Activated naive CD8-positive, alpha-beta T cell treated with anti-CD3 and anti-CD28 coated beads, Interleukin-2, amount 50 U/mL, for 24 hours (primary cell): ENCODE results near the gene ETFB.
"Not testable (repeated sequence)": the region's sequence is repeated elsewhere in the genome, so short reads cannot be mapped to it uniquely, and the experiment has no call there.

Source experiments
- ATAC-seq: fragments of 150-1000 bp; cut with Tn5 transposase; one replicate; pipeline ENCODE4 v1.10.0; 2021
- DNase-seq: peaks from one replicate; pipeline ENCODE4 v3.0.0; 2021
- H3K27ac Mint-ChIP-seq: one replicate; pipeline ENCODE4 v1.8.0; 2021; ENCODE audit warnings: mild to moderate bottlenecking, mixed read lengths
- H3K27me3 Mint-ChIP-seq: one replicate; pipeline ENCODE4 v1.8.0; 2021; ENCODE audit warnings: mixed read lengths
- H3K36me3 Mint-ChIP-seq: one replicate; pipeline ENCODE4 v1.8.0; 2021; ENCODE audit warnings: low read depth, mixed read lengths
- H3K4me1 Mint-ChIP-seq: one replicate; pipeline ENCODE4 v1.8.0; 2021; ENCODE audit warnings: mixed read lengths
- H3K4me3 Mint-ChIP-seq: one replicate; pipeline ENCODE4 v1.8.0; 2021; ENCODE audit warnings: mild to moderate bottlenecking, moderate library complexity, mixed read lengths
- H3K9me3 Mint-ChIP-seq: one replicate; pipeline ENCODE4 v1.8.0; 2021; ENCODE audit warnings: mixed read lengths

ETFB gene

GRCh38 chr19:51365965-51366388, at the start of gene ETFB:
ETFB (minus strand) TSS chr19:51366388; CDS start chr19:51366326, 62 bp downstream.
- peak within 1 kb of the TSS; percentile 100 for H3K4me3 Mint-ChIP-seq

GRCh38 chr19:51415187-51415586, 49.0 kb upstream of the ETFB start:
- Mint-ChIP-seq H3K27me3 (peaks cover 8% of the 10 kb centered on the region), H3K4me3 (no peak overlapping the region), H3K4me1 (peaks cover 27% of the 10 kb centered on the region), H3K36me3 (no peaks in the 10 kb centered on the region), H3K27ac (no peak overlapping the region), H3K9me3 (no peaks in the 10 kb centered on the region)
- DNase-seq (no peak), ATAC-seq (no peak)

More at GRCh38 chr19:51365965-51366388, at the start of gene ETFB:
- Mint-ChIP-seq H3K27me3 (no peaks in the 10 kb centered on the region), H3K9me3 (no peaks in the 10 kb centered on the region), H3K4me1 (peaks cover 64% of the 10 kb centered on the region), H3K36me3 (peaks cover 47% of the 10 kb centered on the region), H3K27ac (peak within 1 kb of the TSS; percentile 92)
- ATAC-seq (no peak), DNase-seq (no peak)

GRCh38 chr19:51410950-51411748, 45.0 kb upstream of the ETFB start:
- no peaks in the 10 kb centered on the region for H3K9me3 Mint-ChIP-seq
- H3K36me3 Mint-ChIP-seq: no peaks in the 10 kb centered on the region
- peaks cover 6% of the 10 kb centered on the region for H3K4me1 Mint-ChIP-seq
- H3K27ac Mint-ChIP-seq: no peak overlapping the region
- no peak for DNase-seq
- H3K27me3 Mint-ChIP-seq: peaks cover 4% of the 10 kb centered on the region
- H3K4me3 Mint-ChIP-seq: no peak overlapping the region
- ATAC-seq: no peak

GRCh38 chr19:51407511-51408131, 41.4 kb upstream of the ETFB start:
- DNase-seq (peak; percentile 28), ATAC-seq (peak; percentile 76)

DNA sequence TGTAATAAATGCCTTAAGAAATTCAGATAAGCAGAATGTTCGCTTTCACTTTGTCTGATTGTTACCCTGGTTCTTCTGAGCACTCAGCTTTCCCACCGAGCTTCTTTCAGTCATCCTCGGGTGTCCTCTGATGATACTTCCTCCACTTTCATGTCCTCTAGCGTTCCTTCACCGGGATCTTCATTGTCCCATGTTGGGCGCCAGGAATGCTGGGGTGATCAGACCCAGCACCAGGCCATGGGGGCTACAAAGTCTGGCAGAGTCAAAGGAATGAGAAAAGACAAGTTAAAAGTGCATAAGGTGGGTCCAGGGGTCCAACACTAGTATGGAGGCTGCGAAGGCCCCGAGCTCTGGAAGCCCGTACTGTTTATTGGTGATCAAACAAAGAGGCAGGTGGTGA, 35.9 kb upstream of the ETFB start:
- Mint-ChIP-seq H3K36me3 (peaks cover 36% of the 10 kb centered on the region), H3K27ac (no peak overlapping the region), H3K4me3 (no peak overlapping the region), H3K27me3 (no peaks in the 10 kb centered on the region), H3K4me1 (peaks cover 26% of the 10 kb centered on the region), H3K9me3 (peaks cover 21% of the 10 kb centered on the region)
- DNase-seq (no peak), ATAC-seq (no peak)

More at GRCh38 chr19:51407511-51408131, 41.4 kb upstream of the ETFB start:
- Mint-ChIP-seq H3K4me3 (no peak overlapping the region), H3K27me3 (peaks cover 4% of the 10 kb centered on the region), H3K36me3 (peaks cover 14% of the 10 kb centered on the region), H3K9me3 (peaks cover 10% of the 10 kb centered on the region), H3K4me1 (peaks cover 6% of the 10 kb centered on the region), H3K27ac (peak overlapping the region; percentile 58)

DNA sequence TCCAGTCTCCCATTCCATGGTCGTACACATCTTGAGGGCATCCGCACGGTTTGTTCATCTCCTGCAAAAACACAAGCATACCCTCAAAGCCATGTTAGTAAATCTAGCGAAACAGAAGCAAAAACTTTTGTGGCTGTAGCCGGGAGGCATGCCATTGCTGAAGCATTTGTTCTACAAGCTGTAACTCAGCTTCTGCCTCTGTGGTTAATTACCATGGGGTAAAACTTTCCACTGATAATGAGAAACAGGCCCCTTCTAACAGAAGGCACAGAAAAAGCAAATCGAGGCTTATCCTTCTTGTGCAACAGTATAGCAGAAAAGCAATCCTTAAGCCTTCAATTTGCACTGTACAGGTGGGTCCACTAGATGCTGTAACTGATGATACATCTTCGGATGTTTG, 33.7 kb upstream of the ETFB start:
- peaks cover 46% of the 10 kb centered on the region for H3K4me1 Mint-ChIP-seq
- not testable (repeated sequence) for H3K27ac Mint-ChIP-seq, DNase-seq, H3K27me3 Mint-ChIP-seq, H3K4me3 Mint-ChIP-seq, ATAC-seq
- H3K9me3 Mint-ChIP-seq: peaks cover 21% of the 10 kb centered on the region
- H3K36me3 Mint-ChIP-seq: peaks cover 44% of the 10 kb centered on the region

DNA sequence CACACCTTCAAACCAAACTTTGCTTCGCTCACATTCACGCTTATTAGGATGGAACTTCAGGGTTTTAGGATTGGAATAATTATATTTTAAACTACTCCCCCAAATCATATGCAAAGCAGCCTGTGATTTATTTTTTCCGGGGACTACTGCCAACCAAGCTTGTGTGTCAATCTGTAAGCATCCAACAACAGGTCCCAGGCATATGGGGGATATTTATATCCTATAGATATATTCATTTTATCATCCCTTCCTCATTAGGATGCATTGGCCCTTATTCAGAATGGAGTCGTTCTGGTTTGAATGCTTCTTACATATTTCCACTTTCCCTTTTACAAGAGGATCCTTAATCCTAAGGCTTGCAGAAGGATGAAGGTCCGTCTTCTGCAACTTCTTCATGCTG, 33.0 kb upstream of the ETFB start:
- no peaks in the 10 kb centered on the region for H3K27me3 Mint-ChIP-seq
- no peak for ATAC-seq
- H3K4me1 Mint-ChIP-seq: peaks cover 52% of the 10 kb centered on the region

GRCh38 chr19:51398096-51398704, 32.0 kb upstream of the ETFB start:
- no peak overlapping the region for H3K4me3 Mint-ChIP-seq
- no peak overlapping the region for H3K27ac Mint-ChIP-seq
- H3K4me1 Mint-ChIP-seq: peaks cover 59% of the 10 kb centered on the region
- H3K9me3 Mint-ChIP-seq: peaks cover 16% of the 10 kb centered on the region
- no peak for ATAC-seq
- no peak for DNase-seq
- no peaks in the 10 kb centered on the region for H3K27me3 Mint-ChIP-seq
- peaks cover 41% of the 10 kb centered on the region for H3K36me3 Mint-ChIP-seq

More for the DNA sequence above, 33.0 kb upstream of the ETFB start:
- DNase-seq: no peak
- no peak overlapping the region for H3K27ac Mint-ChIP-seq
- H3K36me3 Mint-ChIP-seq: peaks cover 48% of the 10 kb centered on the region
- H3K9me3 Mint-ChIP-seq: peaks cover 21% of the 10 kb centered on the region
- H3K4me3 Mint-ChIP-seq: no peak overlapping the region

DNA sequence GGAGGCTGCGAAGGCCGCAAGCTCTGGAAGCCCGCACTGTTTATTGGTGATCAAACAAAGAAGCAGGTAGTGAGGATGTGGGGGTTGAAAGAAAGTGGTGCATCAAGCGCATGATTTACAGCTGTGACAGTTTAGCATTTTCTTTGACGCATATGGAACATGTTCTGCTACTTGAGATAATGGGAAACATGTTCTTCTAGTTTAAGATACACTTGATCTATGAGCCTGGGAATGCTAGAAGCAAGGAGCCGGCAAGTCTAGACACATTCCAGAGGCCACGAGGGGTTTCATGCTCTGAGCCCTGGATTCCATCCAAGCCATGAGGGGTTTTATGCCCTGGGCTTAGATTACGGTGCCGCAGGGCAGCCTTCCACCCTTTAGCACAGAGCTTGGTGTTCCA, 31.3 kb upstream of the ETFB start:
- not testable (repeated sequence) for H3K27ac Mint-ChIP-seq, H3K4me3 Mint-ChIP-seq, ATAC-seq, DNase-seq, H3K27me3 Mint-ChIP-seq
- peaks cover 34% of the 10 kb centered on the region for H3K36me3 Mint-ChIP-seq
- peaks cover 66% of the 10 kb centered on the region for H3K4me1 Mint-ChIP-seq
- peaks cover 11% of the 10 kb centered on the region for H3K9me3 Mint-ChIP-seq

GRCh38 chr19:51396175-51396574, 30.0 kb upstream of the ETFB start:
- Mint-ChIP-seq H3K4me3 (peak overlapping the region; percentile 96), H3K27ac (no peak overlapping the region), H3K36me3 (peaks cover 24% of the 10 kb centered on the region), H3K9me3 (peaks cover 3% of the 10 kb centered on the region), H3K27me3 (no peaks in the 10 kb centered on the region), H3K4me1 (peaks cover 72% of the 10 kb centered on the region)
- ATAC-seq (no peak), DNase-seq (no peak)

GRCh38 chr19:51394050-51394836, 28.1 kb upstream of the ETFB start:
- ATAC-seq: peak; percentile 85
- Mint-ChIP-seq H3K27ac (peak overlapping the region; percentile 96), H3K4me3 (peak overlapping the region; percentile 96), H3K27me3 (no peaks in the 10 kb centered on the region), H3K9me3 (no peaks in the 10 kb centered on the region), H3K36me3 (peaks cover 17% of the 10 kb centered on the region), H3K4me1 (peaks cover 67% of the 10 kb centered on the region)
- peak; percentile 95 for DNase-seq

- Mint-ChIP-seq H3K27me3 (no peaks in the 10 kb centered on the region), H3K36me3 (peaks cover 14% of the 10 kb centered on the region), H3K9me3 (no peaks in the 10 kb centered on the region), H3K4me3 (no peak overlapping the region), H3K27ac (peak overlapping the region; percentile 83), H3K4me1 (peaks cover 66% of the 10 kb centered on the region)
- ATAC-seq (no peak), DNase-seq (no peak)
Observed at GRCh38 chr19:51392701-51393100, 26.5 kb upstream of the ETFB start.

DNA sequence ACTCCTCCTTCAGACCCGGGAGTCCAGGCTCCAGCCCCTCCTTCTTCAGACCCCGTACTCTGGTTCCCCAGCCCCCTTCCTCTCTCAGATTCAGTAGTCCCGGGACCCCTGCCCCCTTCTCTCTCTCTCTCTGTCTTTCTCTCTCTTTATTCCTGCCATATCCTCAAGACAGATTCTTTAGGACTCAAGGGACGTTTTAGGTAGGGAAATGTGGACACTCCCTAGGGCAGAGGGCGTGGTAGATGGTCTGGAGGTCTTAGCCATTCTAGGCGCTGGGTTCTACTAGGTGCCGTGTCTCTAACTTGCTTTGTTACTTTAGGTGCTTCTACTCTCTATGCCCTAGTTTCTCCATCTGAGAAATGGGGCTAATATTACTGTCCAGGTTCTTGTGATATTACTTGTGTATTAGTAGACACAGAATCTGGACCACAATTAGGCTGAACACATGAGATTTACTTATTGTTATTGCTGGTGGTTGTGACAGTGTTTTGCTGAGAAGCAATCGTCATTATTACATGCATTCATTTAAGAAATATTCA, 25.0 kb upstream of the ETFB start:
- no peak overlapping the region for H3K27ac Mint-ChIP-seq
- no peak for DNase-seq
- no peaks in the 10 kb centered on the region for H3K27me3 Mint-ChIP-seq
- H3K4me1 Mint-ChIP-seq: peaks cover 59% of the 10 kb centered on the region
- H3K36me3 Mint-ChIP-seq: peaks cover 12% of the 10 kb centered on the region
- no peaks in the 10 kb centered on the region for H3K9me3 Mint-ChIP-seq
- ATAC-seq: no peak
- no peak overlapping the region for H3K4me3 Mint-ChIP-seq

GRCh38 chr19:51389143-51389542, 23.0 kb upstream of the ETFB start:
- DNase-seq: no peak
- H3K36me3 Mint-ChIP-seq: no peaks in the 10 kb centered on the region
- H3K4me3 Mint-ChIP-seq: no peak overlapping the region
- no peak for ATAC-seq
- H3K27me3 Mint-ChIP-seq: no peaks in the 10 kb centered on the region
- H3K27ac Mint-ChIP-seq: no peak overlapping the region
- no peaks in the 10 kb centered on the region for H3K9me3 Mint-ChIP-seq
- peaks cover 45% of the 10 kb centered on the region for H3K4me1 Mint-ChIP-seq
